GM12878 (cell line): ENCODE measurements around the gene TRAF3IP3. TPM values are rescaled to one million over a fixed set of nuclear protein-coding genes. Genes with fewer than 3 reads are reported as not detected.

Source experiments
- ATAC-seq: fragments of 200-7000 bp; cut with Tn5 transposase; 3 replicates; pipeline ENCODE4 v1.9.1; 2020; ENCODE audit warnings: mild to moderate bottlenecking, moderate library complexity
- BruUV-seq: library from RNA; stranded (reverse); fragments of 400-500 nt; replicated peaks from 2 replicates; lab custom pipeline; 2021; lab: Mats Ljungman, UMichigan
- CTCF ChIA-PET: fragments of 300-600 bp; sonication (Branson Sonifier 250); formaldehyde crosslinking; extraction: SDS; loops from one replicate; lab custom pipeline; 2021; ENCODE audit warnings: inconsistent platforms; lab: Yijun Ruan, JAX
- POLR2A ChIA-PET: fragments of 350-600 bp; formaldehyde crosslinking; extraction: SDS; loops from one replicate; lab custom pipeline; 2021; ENCODE audit warnings: inconsistent platforms; lab: Charles Lee
- RAD21 ChIA-PET: fragments of 300-600 bp; sonication (Branson Sonifier 250); formaldehyde crosslinking; loops from one replicate; lab custom pipeline; 2023; ENCODE audit warnings: antibody characterized with exemption; ENCODE audit not compliant: unreplicated experiment; lab: Charles Lee
- SMC1A ChIA-PET: fragments of 300-600 bp; sonication (Branson Sonifier 250); formaldehyde crosslinking; loops from one replicate; lab custom pipeline; 2023; ENCODE audit not compliant: unreplicated experiment, uncharacterized antibody; lab: Charles Lee
- DNase-seq: peaks from one replicate; pipeline ENCODE4 v3.0.0-alpha.2; 2011; ENCODE audit warnings: low read depth, low spot score
- FAIRE-seq: peaks from 3 replicates; lab custom pipeline; 2011; peaks lifted over from hg19 to GRCh38; lab: Jason Lieb, UNC
- H2AFZ ChIP-seq: 2 replicates; pipeline ENCODE4 v1.6.0; 2011; ENCODE audit warnings: low read depth, low read length, control low read depth; ENCODE audit not compliant: control insufficient read depth
- H3K27ac ChIP-seq: 2 replicates; pipeline ENCODE4 v1.5.1; 2011; ENCODE audit warnings: control low read depth; ENCODE audit not compliant: control insufficient read depth, insufficient read depth
- H3K27me3 ChIP-seq, 2 experiments: replicated peaks in 1 of 2; 2 replicates each; pipeline versions ENCODE4 v1.6.0 to v1.6.1; 2011; ENCODE audit warnings: low read length in 1 of 2; ENCODE audit not compliant: control insufficient read depth in 2 of 2, insufficient read depth in 2 of 2
- H3K36me3 ChIP-seq, 2 experiments: 2 replicates each; pipeline ENCODE4 v1.5.1; 2011; ENCODE audit warnings: low read length in 1 of 2; ENCODE audit not compliant: control insufficient read depth in 2 of 2, insufficient read depth in 2 of 2
- H3K4me1 ChIP-seq: 2 replicates; pipeline ENCODE4 v1.6.1; 2011; ENCODE audit warnings: mild to moderate bottlenecking, low read length, moderate library complexity, mixed read lengths; ENCODE audit not compliant: control insufficient read depth, insufficient read depth
- H3K4me2 ChIP-seq: 2 replicates; pipeline ENCODE4 v1.6.0; 2011; ENCODE audit warnings: control low read depth; ENCODE audit not compliant: control insufficient read depth, insufficient read depth
- H3K4me3 ChIP-seq: fragments of 200-600 bp; sonication (generic); 2 replicates; pipeline ENCODE4 v1.5.1; 2016
- H3K79me2 ChIP-seq: 2 replicates; pipeline ENCODE4 v1.6.0; 2011; ENCODE audit warnings: low read length; ENCODE audit not compliant: control insufficient read depth, insufficient read depth
- H3K9ac ChIP-seq: 2 replicates; pipeline ENCODE4 v1.8.0; 2011; ENCODE audit warnings: low read length, control low read depth, mixed read lengths; ENCODE audit not compliant: control insufficient read depth, insufficient read depth
- H3K9me3 ChIP-seq: replicated peaks from 3 replicates; pipeline ENCODE4 v1.5.1; 2011; ENCODE audit warnings: mild to moderate bottlenecking, low read length; ENCODE audit not compliant: control insufficient read depth, insufficient read depth
- H4K20me1 ChIP-seq: 2 replicates; pipeline ENCODE4 v1.6.0; 2011; ENCODE audit not compliant: control insufficient read depth, insufficient read depth
- EP300 ChIP-seq, 2 experiments: fragments of 150-350 bp in 1 of 2; IDR thresholded peaks; 2 replicates each; pipeline ENCODE4 v1.6.1; 2011 to 2012; ENCODE audit warnings: low read depth in 2 of 2, low read length in 2 of 2, borderline replicate concordance in 1 of 2, improper control_type of control experiment in 1 of 2, inconsistent platforms in 1 of 2; ENCODE audit not compliant: control insufficient read depth in 1 of 2
- POLR2A ChIP-seq: IDR thresholded peaks from 2 replicates; pipeline ENCODE4 v1.6.1; 2011; ENCODE audit warnings: low read depth, mild to moderate bottlenecking, low read length
- REST ChIP-seq: IDR thresholded peaks from 2 replicates; pipeline ENCODE4 v1.6.1; 2012; ENCODE audit warnings: mild to moderate bottlenecking, low read depth, low read length
- WGBS: methylation state at CpG from one replicate; pipeline ENCODE4 v1.1.6; 2016; ENCODE audit warnings: low lambda C conversion rate; ENCODE audit not compliant: insufficient replicate concordance, insufficient coverage; ENCODE audit errors: missing lambda C conversion rate; 5-methylcytosine and 5-hydroxymethylcytosine counted together
- in situ Hi-C: fragments of 300-500 bp; cut with MboI; formaldehyde crosslinking; loops from 9 replicates; pipeline ENCODE4 v1.14.3; 2018; ENCODE audit warnings: mixed read lengths
- intact Hi-C: fragments of 100-400 bp; cut with micrococcal nuclease; formaldehyde crosslinking; loops from one replicate; pipeline ENCODE4 v1.14.2; 2022; ENCODE audit not compliant: unreplicated experiment
- polyA plus RNA-seq, 11 experiments: library from polyadenylated mRNA; depleted of rRNA in 4 of 11; unstranded in 6 of 11; stranded (reverse) in 5 of 11; fragments of >200 nt; fragmentation: Nextera tagmentation in 4 of 11; fragmentation: Illumina TruSeq in 1 of 11; extraction: Ambion mirVana in 4 of 11; extraction: Trizol in 1 of 11; gene quantifications; 1 replicate in 1 of 11; 2 replicates in 10 of 11; pipeline versions ENCODE4 v1.2.1 to v1.2.3, GENCODE V29; 2011 to 2016; ENCODE audit warnings: inconsistent platforms in 2 of 11, missing spikeins in 2 of 11, low read depth in 1 of 11
- total RNA-seq, 4 experiments: library from RNA; depleted of rRNA in 3 of 4; stranded (reverse); fragments of >200 nt in 3 of 4; fragmentation: Illumina TruSeq in 1 of 4; extraction: Trizol in 1 of 4; gene quantifications; 2 replicates each; pipeline versions ENCODE4 v1.2.1 to v1.2.3, GENCODE V29; 2013 to 2021

TRAF3IP3 gene
- total and polyA plus RNA-seq, 10 of the 15 experiments (the other 5 are each of a cell fraction or from before 2014, with no cell fraction given): 61.6 to 121 (median 96.5) TPM

- ChIA-PET POLR2A (no interaction called here), SMC1A (interaction anchor here (1.9 kb wide), 1 partner anchor 9 kb away, joined by 7 read pairs; no protein-coding TSS in a partner anchor), CTCF (interaction anchor here (0.6 to 7.6 kb wide), 5 partner anchors 24 to 46 kb away, joined by 3 to 56 read pairs (median 3); no protein-coding TSS in a partner anchor), RAD21 (interaction anchor here (0.6 to 2.0 kb wide), 2 partner anchors 9 to 29 kb away, joined by 3 to 5 read pairs; no protein-coding TSS in a partner anchor)
- Histone ChIP-seq H4K20me1 (no peaks in the 10 kb centered on the region), H3K9ac (no peak overlapping the region), H3K9me3 (no peaks in the 10 kb centered on the region), H2AFZ (no peak overlapping the region), H3K79me2 (no peaks in the 10 kb centered on the region), H3K36me3 (peaks cover 7 to 19% of the 10 kb centered on the region in 2 experiments; a peak in 3 of 4 replicates), H3K27ac (no peak overlapping the region), H3K4me1 (peaks cover 21% of the 10 kb centered on the region), H3K4me3 (no peak overlapping the region), H3K4me2 (no peak overlapping the region), H3K27me3 (no peaks in the 10 kb centered on the region)
- TSS peak; percentile 19 for BruUV-seq
- in situ Hi-C loops: no loop called here
- FAIRE-seq (no peak), ATAC-seq (no peak), DNase-seq (no peak)
- 98% methylated on average over 2 of the region's 2 CpGs for WGBS
- TF ChIP-seq POLR2A (0 out of 2 replicates have a peak, but pooled peaks have one; percentile 4), REST (no peak), EP300 (IDR thresholded peaks at IDR 0.05; ENCODE audit: borderline replicate concordance in 1 of 2, control insufficient read depth in 1 of 2, low read depth in 2 of 2, low read length in 2 of 2) (no peak)
- intact Hi-C loops: no loop called here
These were observed 21.7 kb downstream of the TRAF3IP3 start for GRCh38 chr1:209777587-209777986.
